ENCODE measurements around the gene TMEM42. TPM values are rescaled to one million over a fixed set of nuclear protein-coding genes. Genes with fewer than 3 reads are reported as not detected.

The TMEM42 gene
- polyA plus RNA-seq, 1 donor: 13.7 TPM

DNA sequence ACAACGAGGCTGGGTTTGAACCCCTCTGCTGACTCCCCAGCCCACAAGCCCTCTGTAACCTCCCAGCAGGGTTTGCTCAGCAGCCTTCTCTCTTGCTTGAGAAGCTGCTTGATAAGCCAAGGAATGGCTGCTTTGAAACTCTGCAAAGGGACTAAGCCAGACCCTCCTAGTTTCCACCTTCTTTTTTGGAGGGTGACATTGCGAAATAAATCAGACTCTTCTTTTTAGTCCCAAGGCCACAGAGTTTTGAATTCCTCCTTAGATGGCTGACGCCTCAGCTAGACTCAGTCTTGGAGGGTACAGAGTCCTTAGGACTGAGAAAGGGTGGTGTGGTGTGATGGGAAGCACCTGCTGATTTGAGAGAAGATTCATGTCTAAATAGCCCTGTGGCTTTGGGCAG, 13.9 kb downstream of the TMEM42 start:
- DNase-seq: no peak

DNA sequence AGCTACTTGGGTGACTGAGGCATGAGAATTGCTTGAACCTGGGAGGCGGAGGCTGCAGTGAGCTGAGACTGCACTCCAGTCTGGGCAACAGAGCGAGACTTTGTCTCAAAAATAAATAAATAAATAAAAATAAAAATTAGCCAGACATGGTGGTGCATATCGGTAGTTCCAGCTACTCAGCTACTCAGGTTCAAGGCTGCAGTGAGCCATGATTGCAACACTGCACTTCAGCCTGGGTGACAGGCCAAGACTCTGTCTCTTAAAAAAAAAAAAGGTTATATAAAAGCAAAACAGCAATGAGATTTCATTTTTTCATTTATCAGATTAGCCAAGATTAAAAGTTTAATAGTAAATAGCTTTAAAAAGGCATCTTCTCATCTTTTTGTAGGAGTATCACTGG, 15.6 kb downstream of the TMEM42 start:
- DNase-seq: no peak

DNA sequence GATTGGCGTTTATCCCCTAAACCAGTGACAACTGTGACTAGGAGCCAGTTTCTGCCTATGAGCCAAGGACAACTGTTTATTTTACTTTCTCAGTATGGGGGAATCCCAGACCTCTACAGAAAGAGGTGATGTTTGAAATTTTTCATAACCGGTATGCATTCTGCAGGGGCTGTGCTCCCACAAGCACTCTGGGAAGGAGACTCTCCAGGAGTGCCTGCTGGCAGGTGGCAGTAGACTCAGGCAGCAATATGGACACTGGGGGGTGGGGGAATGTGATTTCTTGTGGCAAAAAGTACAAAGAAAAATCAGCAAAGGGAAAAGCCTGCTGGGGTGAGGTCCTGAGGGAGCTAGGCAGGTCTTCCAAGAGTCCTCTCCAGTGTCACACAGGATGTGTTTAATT, 18.6 kb downstream of the TMEM42 start:
- DNase-seq: no peak

DNA sequence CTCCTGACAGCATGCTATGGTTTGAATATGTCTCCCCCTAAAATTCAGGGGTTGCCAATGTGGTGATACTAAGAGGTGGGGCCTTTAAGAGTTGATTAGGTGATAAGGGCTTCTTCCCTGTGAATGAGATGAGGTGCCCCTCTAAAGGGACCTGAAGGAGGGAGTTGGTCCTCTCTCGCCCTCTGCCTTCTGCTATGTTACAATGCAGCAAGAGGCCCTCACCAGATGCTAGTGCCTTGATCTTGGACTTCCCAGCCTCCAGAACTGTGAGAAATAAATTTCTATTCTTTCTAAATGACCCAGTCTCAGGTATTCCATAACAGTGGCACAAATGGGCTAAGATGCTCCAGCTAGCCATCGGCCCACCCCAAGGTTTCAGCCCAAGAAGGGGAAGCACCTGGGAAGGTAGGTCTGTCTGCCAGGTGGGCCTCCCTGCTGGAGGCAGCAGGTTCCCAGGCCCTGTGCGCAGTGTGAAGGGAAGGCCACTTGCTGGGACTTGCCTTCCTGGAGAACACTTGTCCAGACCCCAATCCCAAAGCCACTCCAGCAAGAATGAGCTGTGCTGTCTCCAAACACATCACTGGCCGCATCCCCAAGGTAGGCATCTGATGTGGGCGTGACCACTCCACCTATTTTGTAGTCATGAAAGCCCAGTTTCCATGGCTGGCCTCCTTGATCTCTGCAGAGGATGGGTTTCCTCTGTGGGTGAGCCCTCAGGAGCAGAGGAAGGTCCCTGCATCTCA, 21.7 kb downstream of the TMEM42 start:
- no peak for DNase-seq

DNA sequence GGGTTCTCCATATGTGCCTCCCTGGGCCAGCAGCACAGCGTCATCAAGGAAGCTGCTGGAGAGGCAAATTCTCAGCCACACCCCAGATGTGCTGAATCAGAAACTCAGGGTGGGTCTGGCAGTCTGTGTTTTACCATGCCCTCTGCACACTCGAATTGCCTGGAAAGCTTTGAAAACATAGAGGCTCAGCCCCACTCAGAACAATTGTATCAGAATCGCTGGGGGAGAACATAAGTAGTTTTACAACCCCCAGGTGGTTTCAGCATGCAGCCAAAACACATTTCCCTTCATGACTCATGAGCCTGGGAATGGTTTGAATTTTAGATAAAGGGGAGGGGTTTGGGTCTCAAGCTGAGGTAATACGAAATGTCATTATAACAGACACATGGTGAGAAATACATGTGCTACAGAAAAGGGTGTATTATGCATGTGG, 22.3 kb downstream of the TMEM42 start:
- peak; percentile 36 for DNase-seq

DNA sequence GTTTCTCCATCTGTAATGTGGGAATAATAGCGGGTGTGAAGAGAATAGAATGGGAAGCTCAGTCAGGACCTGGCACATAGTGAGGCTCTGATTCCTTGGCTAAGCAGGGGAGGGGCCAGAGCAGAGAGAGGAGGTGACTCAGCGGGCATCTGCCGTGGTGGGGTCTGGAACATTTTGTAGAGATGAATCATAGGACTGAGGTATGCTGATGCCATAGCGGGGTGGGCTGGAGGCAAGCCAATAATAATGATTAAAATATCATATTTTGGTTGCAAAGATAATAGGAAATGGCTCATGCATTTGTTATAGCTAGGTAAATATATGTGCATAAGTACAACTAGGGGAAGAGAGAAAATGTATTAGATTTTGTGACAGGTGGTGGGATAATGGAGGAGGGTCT, 23.9 kb downstream of the TMEM42 start:
- no peak for DNase-seq

DNA sequence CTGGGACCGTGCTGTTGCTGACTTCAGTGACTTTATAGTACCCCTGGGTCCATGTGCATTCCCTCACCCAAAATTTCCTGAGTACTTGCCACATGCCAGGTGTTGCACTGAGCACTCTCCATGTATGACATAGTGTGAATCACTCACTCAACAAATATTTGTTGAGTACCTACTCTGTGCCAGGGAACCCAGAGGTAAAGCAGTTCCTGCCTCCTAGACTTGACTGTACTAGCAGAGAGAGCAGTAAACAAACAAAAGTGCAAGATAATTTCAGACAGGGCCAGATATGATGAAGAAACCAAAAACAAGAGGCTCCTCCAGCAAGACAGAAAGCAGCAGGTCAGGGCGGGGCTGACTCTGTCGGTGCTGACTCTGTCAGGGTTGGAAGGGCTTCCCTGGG, 24.8 kb downstream of the TMEM42 start:
- no peak for DNase-seq

DNA sequence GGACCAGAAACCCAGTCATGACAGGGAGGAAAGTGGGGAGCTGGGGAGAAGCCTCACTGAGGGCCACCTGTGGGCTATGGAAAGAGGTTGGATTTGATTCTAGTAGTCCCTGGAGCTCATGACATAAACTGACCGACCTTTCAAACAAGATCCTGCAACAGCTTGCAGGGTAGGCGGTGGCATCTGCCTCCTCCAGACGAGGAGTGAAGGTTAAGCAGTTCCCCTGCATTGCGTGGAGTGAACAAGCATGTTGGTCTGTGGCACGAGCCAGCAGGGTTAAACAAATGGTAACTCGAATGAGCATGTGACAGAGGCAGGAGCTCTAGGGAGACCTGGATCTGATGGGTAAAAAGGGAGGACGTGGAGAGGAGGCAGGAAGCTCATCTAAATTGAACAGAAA, 25.4 kb downstream of the TMEM42 start:
- no peak for DNase-seq

DNA sequence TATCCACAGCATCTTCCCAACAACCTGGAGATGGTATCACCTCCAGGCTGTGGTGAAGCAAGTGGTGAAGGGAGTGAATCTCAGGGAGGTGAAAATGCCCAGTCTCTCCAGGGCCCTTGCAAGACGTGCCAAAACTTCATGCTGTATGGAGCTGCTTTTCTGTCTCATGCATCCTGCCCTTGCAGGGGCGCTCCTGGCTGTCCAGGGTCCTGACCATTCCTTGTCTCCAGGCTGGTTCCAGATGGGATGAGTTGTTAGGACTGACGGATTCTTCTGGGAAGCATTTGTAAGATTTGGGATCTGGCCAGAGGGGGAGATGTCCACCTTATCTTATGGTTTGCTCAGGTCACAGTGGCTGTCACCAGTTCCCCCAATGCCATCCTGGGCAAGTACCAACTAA, 28.5 kb downstream of the TMEM42 start:
- DNase-seq: no peak

DNA sequence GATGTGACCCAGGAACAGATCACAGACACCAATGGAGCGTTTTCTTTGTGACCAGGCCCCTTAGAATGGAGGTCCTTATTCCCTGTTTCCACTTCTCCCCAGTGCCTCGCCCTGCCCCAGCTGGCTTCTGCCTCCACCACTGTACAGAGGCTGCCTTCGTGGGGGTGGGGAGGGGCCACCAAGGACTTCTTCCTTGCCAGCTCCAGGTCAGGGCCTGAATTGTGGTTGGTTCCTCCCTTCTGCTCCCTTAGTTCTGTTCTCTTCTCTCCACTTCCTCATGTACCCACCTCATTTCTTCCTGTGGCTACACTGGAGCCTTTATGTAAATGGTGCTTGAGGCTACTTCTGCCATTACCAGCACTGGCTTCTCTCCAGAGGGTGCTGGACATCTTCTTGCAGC, 29.1 kb downstream of the TMEM42 start:
- no peak for DNase-seq

DNA sequence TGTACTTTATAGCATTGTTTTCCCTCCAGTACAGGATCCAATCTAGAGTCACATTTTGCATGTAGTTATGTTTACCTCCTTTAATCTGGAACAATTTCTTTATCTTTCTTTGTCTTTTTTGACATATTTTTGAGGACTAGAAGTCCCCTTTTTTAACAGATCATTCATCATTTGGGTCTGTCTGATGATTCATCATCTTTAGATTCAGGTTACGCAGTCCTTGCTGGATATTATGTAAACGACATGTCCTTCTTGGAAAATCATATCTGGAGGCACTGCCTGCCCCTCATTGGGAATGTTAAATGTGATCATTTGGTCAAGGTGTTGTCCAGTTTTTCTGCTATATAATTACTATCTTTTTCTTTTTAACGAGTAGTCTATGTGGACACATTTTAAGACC, 31.0 kb downstream of the TMEM42 start:
- DNase-seq: no peak

DNA sequence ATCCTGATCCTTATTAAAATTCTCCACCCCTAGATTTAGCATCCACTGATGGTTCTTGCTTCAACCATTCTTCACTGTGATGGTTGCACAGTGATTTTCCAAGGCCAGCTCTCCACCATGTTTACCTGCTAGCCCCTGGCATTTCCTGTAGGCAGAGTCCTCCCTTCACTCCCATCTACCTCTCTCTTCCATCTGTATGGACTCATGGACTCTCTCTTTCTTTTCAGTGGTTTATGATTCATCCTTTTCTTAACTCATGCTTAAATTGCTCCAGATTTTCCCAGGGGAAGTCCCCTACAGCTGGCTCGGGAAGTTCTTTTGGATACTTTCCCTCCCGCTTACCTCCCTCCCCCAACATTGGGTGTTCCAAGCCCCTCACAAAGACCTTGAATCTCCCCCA, 31.4 kb downstream of the TMEM42 start:
- no peak for DNase-seq

DNA sequence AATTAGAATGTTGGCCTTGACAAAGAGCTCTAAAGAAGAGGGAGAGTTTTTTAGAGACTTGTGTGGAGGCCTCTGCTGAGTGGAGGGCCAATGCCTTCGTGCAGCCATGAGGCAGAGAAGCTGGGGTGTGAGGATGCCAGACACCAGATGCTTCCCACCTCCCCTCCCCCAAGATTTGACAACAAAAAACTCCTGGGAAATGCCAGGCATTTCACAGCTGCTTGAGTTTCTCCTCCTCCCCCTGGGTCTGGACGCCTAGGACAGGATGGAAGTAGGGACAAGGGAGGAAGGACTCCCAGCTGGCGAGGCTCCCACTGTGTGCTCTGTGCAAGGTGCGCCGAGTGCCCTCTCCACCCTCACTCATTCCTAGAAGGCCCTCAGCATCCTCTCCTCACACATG, 32.8 kb downstream of the TMEM42 start:
- DNase-seq: no peak

DNA sequence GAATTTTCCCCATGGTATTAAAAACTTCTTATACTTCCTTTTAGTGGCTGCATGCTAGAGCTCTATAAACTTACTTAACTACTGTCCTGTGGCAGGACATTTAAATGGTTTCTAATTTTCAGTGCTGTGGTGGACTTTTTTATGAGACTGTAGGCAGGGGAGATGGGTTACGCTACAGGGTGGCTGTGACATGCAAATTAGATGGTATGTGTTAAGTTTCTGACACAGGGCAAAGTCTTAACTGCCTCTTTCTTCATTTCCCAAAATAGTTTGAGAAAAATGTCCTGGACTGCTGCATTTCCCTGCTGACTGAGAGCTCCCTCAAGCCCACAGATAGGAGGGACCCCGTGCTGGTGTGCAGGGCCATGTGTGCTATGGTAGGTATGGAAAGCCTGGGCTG, 34.7 kb downstream of the TMEM42 start:
- DNase-seq: no peak

DNA sequence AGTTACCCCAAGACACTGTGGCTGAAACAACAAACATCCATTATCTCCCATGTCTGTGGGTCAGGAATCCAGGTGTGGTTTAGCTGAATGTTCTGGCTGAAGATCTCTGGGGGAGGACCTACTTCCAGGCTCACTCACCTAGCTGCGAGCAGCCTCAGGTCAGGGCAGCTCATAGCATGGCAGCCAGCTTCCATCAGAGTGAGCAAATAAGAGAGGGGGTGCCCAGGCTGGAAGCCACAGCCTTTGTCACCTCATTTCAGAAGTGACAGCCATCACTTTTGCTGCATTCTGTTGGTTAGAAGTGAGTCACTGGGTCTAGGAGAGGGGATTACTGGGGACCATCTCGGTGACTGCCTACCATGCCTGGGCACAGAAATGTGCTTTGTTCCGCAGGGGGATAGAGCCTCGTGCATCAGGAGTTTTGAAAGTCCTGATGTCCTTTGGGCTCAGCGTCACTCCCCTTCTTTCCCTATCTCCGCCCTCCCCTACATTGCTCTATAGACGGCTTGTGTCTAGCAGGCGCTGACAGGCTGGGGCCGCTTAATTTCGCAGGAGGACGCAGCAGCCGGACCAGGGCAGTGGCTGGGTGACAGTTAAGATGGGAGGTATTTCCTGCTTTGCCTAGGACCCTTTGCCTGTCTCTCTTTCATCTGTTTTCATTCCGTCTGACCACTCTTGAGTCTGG, 38.1 kb downstream of the TMEM42 start:
- no peak for DNase-seq

DNA sequence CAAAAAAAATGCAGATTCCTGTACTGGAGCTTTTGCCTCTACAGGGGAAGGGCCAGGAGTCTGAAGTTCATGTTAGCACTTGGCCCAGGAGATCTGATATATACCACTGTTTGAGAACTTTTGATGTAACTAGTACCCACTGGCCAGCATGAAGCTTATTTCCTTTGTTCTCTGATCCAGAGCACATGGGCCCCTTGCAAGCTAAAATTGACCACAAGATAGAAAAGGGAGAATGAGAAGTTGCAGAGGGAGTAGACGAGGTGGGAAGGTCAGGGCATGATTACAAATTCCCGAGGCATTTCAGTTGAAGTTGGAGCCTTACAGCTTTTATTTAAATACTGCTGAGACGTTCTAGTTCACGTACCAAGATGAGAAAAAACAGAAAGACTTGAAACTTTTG, 40.9 kb downstream of the TMEM42 start:
- no peak for DNase-seq

DNA sequence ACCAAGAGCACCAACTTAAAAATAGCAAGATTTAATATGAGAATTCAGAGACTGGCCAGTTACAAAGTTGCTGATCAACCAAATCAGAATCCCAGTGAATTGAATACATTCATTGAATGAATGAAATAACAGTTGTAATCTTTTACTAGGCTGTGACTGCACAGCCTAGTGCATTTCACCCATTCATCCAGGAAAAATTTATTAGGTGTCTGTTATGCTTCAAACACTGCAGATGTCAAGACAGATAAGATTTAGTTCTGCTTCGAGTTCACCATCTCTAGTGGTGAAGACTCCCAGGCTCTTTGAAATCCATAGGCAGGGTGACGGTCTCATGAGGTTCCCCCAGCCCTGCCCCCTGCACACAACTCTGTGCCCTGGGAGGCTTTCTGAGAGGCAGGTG, 41.6 kb downstream of the TMEM42 start:
- DNase-seq: no peak

DNA sequence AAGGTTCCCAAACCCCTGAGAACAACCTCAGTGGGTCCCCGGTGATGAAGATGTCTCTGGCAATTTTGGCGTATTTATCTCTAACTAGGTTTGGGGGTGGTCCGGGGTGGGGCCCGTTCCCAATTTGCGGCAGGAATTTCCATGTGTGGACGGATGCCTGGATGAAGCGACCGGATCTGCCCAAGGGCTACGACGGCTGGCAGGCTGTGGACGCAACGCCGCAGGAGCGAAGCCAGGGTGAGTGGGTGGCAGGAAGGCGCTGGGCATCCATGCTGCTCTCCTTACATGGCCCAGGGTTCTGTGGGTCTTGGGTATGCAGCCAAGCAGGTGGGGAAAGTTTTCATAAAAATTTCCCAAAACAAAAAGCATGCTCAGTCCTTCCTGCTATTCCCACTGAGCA, 42.0 kb downstream of the TMEM42 start:
- DNase-seq: no peak

DNA sequence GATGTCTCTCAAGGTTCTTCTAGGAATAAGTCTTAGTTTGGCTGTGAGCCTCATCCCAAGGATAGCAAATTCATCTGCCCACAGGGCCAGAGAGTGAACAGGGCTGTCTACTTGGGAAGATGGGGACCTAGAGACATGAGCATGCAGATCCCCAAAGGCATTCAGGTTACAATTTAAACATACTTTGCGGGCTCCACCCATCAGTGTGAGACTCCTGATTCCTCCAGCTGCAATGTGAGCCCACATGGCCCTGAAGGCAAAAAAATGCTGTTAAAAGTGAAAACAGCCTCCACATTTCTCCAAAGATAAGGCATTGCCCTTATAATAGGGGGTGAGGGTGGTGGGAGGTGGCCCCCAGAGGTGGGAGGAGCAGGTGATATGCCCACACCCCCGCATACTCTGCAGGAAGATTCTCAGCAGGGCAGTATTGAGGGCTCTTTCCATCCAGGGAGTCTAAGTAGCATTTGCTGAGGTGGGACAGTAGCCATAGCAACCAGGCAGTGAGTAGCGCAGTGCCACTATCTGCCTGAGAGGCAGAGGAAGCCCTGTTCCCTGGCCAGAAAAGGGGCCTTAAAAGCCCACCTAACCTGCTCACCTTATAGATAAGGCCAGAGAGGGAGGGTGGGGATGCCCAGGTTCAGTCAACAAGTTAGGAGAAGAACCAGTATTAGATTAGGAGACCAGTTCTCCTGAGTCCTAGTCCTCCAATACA, 43.9 kb downstream of the TMEM42 start:
- DNase-seq: no peak

DNA sequence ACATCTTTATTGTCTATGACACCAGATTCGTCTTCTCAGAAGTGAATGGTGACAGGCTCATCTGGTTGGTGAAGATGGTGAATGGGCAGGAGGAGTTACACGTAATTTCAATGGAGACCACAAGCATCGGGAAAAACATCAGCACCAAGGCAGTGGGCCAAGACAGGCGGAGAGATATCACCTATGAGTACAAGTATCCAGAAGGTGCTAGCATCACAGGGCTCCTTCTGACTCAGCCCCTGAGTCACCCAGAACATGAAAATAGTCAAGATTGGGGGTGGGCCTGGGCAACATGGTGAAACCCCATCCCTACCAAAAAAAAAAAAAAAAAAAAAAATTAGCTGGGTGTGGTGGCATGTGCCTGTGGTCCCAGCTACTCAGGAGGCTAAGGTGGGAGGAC, 45.3 kb downstream of the TMEM42 start:
- no peak for DNase-seq

DNA sequence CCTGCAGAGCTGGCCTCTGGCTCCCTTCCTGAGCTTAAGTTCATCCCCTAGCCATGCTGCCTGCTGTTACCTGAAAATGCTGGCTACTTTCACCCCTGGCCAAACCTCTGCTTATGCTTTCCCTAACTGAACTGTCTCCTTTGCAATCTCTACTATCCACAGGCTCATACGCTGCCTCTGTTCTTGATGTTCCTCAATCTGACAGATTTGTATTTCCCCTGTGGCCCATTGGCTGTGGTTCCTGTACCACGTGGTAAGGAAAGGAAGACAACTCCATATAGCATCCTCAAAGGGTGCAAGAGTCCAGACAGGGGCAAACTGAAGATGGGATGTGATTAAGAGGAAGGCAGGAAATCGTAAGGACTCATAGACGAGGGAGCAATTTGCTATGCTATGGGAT, 45.9 kb downstream of the TMEM42 start:
- DNase-seq: no peak

DNA sequence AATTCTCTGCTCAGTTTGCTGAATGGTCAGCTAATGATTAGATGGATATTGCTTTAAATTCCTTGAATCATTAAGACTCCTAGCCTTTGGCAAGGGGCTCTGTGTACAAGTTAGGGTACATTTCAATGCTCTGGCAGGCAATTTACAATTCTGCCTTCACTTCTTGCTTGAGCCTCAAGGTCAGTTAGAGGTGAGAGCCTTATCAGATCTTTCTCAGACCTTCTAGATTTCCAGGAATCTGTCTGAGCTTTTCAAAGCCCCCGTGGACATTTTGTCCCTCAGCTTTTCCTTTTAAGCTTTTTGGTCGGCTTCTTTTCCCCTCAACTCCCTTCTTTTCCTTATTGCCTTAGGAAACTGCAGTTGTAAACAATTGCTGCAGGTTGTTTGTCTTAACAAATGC, 47.4 kb downstream of the TMEM42 start:
- DNase-seq: no peak

DNA sequence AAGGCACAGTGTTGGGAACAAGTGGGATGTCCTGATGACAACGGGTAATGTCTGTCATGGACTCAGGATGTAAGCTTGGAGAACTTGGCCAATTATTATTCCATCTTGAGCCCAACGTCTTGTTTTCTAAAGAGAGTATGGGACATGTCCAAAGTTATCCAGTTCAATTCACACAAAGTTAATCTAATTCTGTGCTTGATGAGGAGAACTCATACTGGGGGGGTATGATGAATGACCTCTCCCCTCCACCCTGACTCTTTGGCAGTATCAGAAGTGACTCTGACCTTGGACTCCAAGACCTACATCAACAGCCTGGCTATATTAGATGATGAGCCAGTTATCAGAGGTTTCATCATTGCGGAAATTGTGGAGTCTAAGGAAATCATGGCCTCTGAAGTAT, 49.0 kb downstream of the TMEM42 start:
- no peak for DNase-seq
